ENCODE results near the gene UST. TPM values are rescaled to one million over a fixed set of nuclear protein-coding genes. Genes with fewer than 3 reads are reported as not detected.
"Not testable (repeated sequence)": the region's sequence is repeated elsewhere in the genome, so short reads cannot be mapped to it uniquely, and the experiment has no call there.

The UST gene
- total RNA-seq, 1 experiment from 2014 or later, result 10.0 TPM

- H3K4me1 Mint-ChIP-seq (ENCODE audit: insufficient read depth, unreplicated experiment), result peaks cover 27% of the 10 kb centered on the region
- BruUV-seq (replicated peaks), result no TSS peak
- H3K4me3 Mint-ChIP-seq (ENCODE audit: unreplicated experiment), result no peak overlapping the region
- CTCF ChIA-PET, result no interaction called here
- TF ChIP-seq CTCF (IDR thresholded peaks at IDR 0.05; ENCODE audit: unreplicated experiment), result no peak
- DNase-seq (ENCODE audit: unreplicated experiment), result peak; percentile 64
- POLR2A ChIA-PET, result interaction anchor here (0.8 kb wide), 1 partner anchor 12 kb away, joined by 3 read pairs; no protein-coding TSS in a partner anchor
- no peaks in the 10 kb centered on the region for H3K27me3 Mint-ChIP-seq (ENCODE audit: insufficient read depth, unreplicated experiment)
- intact Hi-C loops (cut with micrococcal nuclease), result no loop called here
- H3K27ac Mint-ChIP-seq (ENCODE audit: low read depth, unreplicated experiment), result peak overlapping the region; percentile 59
- no peaks in the 10 kb centered on the region for H3K36me3 Mint-ChIP-seq (ENCODE audit: insufficient read depth, unreplicated experiment)
- no peaks in the 10 kb centered on the region for H3K9me3 Mint-ChIP-seq (ENCODE audit: unreplicated experiment)
Observed at GRCh38 chr6:148874698-148875293, 128.0 kb downstream of the UST start.

- H3K4me3 Mint-ChIP-seq (ENCODE audit: unreplicated experiment), result no peak overlapping the region
- CTCF ChIA-PET, result interaction anchor here (1.2 kb wide), 1 partner anchor 13 kb away, joined by 3 read pairs; no protein-coding TSS in a partner anchor
- no peaks in the 10 kb centered on the region for H3K36me3 Mint-ChIP-seq (ENCODE audit: insufficient read depth, unreplicated experiment)
- POLR2A ChIA-PET, result no interaction called here
- no peak overlapping the region for H3K27ac Mint-ChIP-seq (ENCODE audit: low read depth, unreplicated experiment)
- no TSS peak for BruUV-seq (replicated peaks)
- H3K4me1 Mint-ChIP-seq (ENCODE audit: insufficient read depth, unreplicated experiment), result peaks cover 13% of the 10 kb centered on the region
- no peaks in the 10 kb centered on the region for H3K9me3 Mint-ChIP-seq (ENCODE audit: unreplicated experiment)
- TF ChIP-seq CTCF (IDR thresholded peaks at IDR 0.05; ENCODE audit: unreplicated experiment), result no peak
- intact Hi-C loops (cut with micrococcal nuclease), result no loop called here
- no peak for DNase-seq (ENCODE audit: unreplicated experiment)
- H3K27me3 Mint-ChIP-seq (ENCODE audit: insufficient read depth, unreplicated experiment), result no peaks in the 10 kb centered on the region
Observed at GRCh38 chr6:148878683-148879082, 131.9 kb downstream of the UST start.

GRCh38 chr6:148880742-148881141 is 133.9 kb downstream of the UST start:
- H3K9me3 Mint-ChIP-seq (ENCODE audit: unreplicated experiment); BruUV-seq (replicated peaks); H3K36me3 Mint-ChIP-seq (ENCODE audit: insufficient read depth, unreplicated experiment); H3K4me1 Mint-ChIP-seq (ENCODE audit: insufficient read depth, unreplicated experiment); DNase-seq (ENCODE audit: unreplicated experiment); intact Hi-C loops (cut with micrococcal nuclease); H3K27me3 Mint-ChIP-seq (ENCODE audit: insufficient read depth, unreplicated experiment); H3K27ac Mint-ChIP-seq (ENCODE audit: low read depth, unreplicated experiment); H3K4me3 Mint-ChIP-seq (ENCODE audit: unreplicated experiment): not testable (repeated sequence)
- ChIA-PET CTCF (interaction anchor here (1.1 kb wide), 1 partner anchor 67 kb away, joined by 3 read pairs; no protein-coding TSS in a partner anchor), POLR2A (interaction anchor here (0.8 kb wide), 1 partner anchor 80 kb away, joined by 3 read pairs; no protein-coding TSS in a partner anchor)

GRCh38 chr6:148881593-148882311 is 134.9 kb downstream of the UST start:
- intact Hi-C loops (cut with micrococcal nuclease), result no loop called here
- TF ChIP-seq CTCF (IDR thresholded peaks at IDR 0.05; ENCODE audit: unreplicated experiment), result no peak
- Mint-ChIP-seq H3K4me1 (ENCODE audit: insufficient read depth, unreplicated experiment) (peaks cover 1% of the 10 kb centered on the region), H3K36me3 (ENCODE audit: insufficient read depth, unreplicated experiment) (no peaks in the 10 kb centered on the region), H3K4me3 (ENCODE audit: unreplicated experiment) (no peak overlapping the region), H3K9me3 (ENCODE audit: unreplicated experiment) (no peaks in the 10 kb centered on the region), H3K27ac (ENCODE audit: low read depth, unreplicated experiment) (no peak overlapping the region), H3K27me3 (ENCODE audit: insufficient read depth, unreplicated experiment) (no peaks in the 10 kb centered on the region)
- DNase-seq (ENCODE audit: unreplicated experiment), result no peak
- POLR2A ChIA-PET, result no interaction called here
- CTCF ChIA-PET, result interaction anchor here (1.1 kb wide), 1 partner anchor 66 kb away, joined by 3 read pairs; no protein-coding TSS in a partner anchor
- no TSS peak for BruUV-seq (replicated peaks)

All from MCF 10A (cell line).